NCI-H524 treated with DMSO at 0.1 percent for 48 hours (cell line): ENCODE results near the gene GSK3B.
A peak's percentile ranks its signal among the peaks of the same experiment; 100 is the strongest.
"Not testable (repeated sequence)": the region's sequence is repeated elsewhere in the genome, so short reads cannot be mapped to it uniquely, and the experiment has no call there.

Experiments used
- DNase-seq: peaks from one replicate; lab custom pipeline; 2025; lab: John Stamatoyannopoulos, UW

GSK3B gene

GRCh38 chr3:120005741-120006140 is 88.5 kb downstream of the GSK3B start:
- DNase-seq = not testable (repeated sequence)

GRCh38 chr3:120004008-120004498 is 90.2 kb downstream of the GSK3B start:
- DNase-seq = not testable (repeated sequence)

GRCh38 chr3:119998166-119998565 is 96.1 kb downstream of the GSK3B start:
- no peak for DNase-seq

GRCh38 chr3:119990888-119991287 is 103.4 kb downstream of the GSK3B start:
- DNase-seq = no peak

- no peak for DNase-seq
These were observed 104.1 kb downstream of the GSK3B start for GRCh38 chr3:119989981-119990655.

GRCh38 chr3:119986812-119987211 is 107.4 kb downstream of the GSK3B start:
- not testable (repeated sequence) for DNase-seq

- no peak for DNase-seq
These were observed 112.9 kb downstream of the GSK3B start for GRCh38 chr3:119981386-119981785.

- DNase-seq = no peak
These were observed 115.6 kb downstream of the GSK3B start for GRCh38 chr3:119978554-119979208.

- no peak for DNase-seq
These were observed 116.9 kb downstream of the GSK3B start for GRCh38 chr3:119977353-119977752.

GRCh38 chr3:119976214-119976613 is 118.0 kb downstream of the GSK3B start:
- no peak for DNase-seq

GRCh38 chr3:119974656-119975055 is 119.6 kb downstream of the GSK3B start:
- no peak for DNase-seq

GRCh38 chr3:119973018-119973646 is 121.1 kb downstream of the GSK3B start:
- no peak for DNase-seq

GRCh38 chr3:119969759-119970158 is 124.5 kb downstream of the GSK3B start:
- peak; percentile 54 for DNase-seq

GRCh38 chr3:119967353-119968006 is 126.8 kb downstream of the GSK3B start:
- DNase-seq = no peak

- DNase-seq = no peak
These were observed 128.6 kb downstream of the GSK3B start for GRCh38 chr3:119965692-119966091.

GRCh38 chr3:119964294-119964693 is 130.0 kb downstream of the GSK3B start:
- DNase-seq = no peak

GRCh38 chr3:119955972-119956371 is 138.3 kb downstream of the GSK3B start:
- DNase-seq = no peak

- no peak for DNase-seq
These were observed 143.5 kb downstream of the GSK3B start for GRCh38 chr3:119950666-119951325.

- no peak for DNase-seq
These were observed 149.0 kb downstream of the GSK3B start for GRCh38 chr3:119945291-119945690.

- no peak for DNase-seq
These were observed 150.2 kb downstream of the GSK3B start for GRCh38 chr3:119944091-119944490.

GRCh38 chr3:119939077-119939476 is 155.2 kb downstream of the GSK3B start:
- DNase-seq = no peak

- DNase-seq = no peak
These were observed 157.0 kb downstream of the GSK3B start for GRCh38 chr3:119937229-119937628.
